Upper lobe of left lung (tissue), 6 donors: ENCODE results near the gene TOMM20L. TPM values are rescaled to one million over a fixed set of nuclear protein-coding genes. Genes with fewer than 3 reads are reported as not detected.

Source experiments
- ATAC-seq, 2 donors: fragments of 200-7000 bp; cut with Tn5 transposase; one replicate each; pipeline ENCODE4 v1.9.1; 2022; ENCODE audit warnings: mild to moderate bottlenecking in 2 of 2, moderate library complexity in 2 of 2; ENCODE audit not compliant: low FRiP score in 2 of 2
- DNase-seq, 2 donors: peaks; one replicate each; pipeline ENCODE4 v3.0.0-alpha.2; 2019 to 2020
- H3K27ac ChIP-seq, 4 donors: fragments of 200-600 bp; sonication (generic); one replicate each; pipeline ENCODE4 v1.5.1; 2016 to 2019
- H3K27me3 ChIP-seq, 4 donors: fragments of 200-600 bp; sonication (generic); one replicate each; pipeline ENCODE4 v1.5.1; 2017 to 2019
- H3K36me3 ChIP-seq, 4 donors: fragments of 200-600 bp; sonication (generic); one replicate each; pipeline ENCODE4 v1.5.1; 2016 to 2019
- H3K4me1 ChIP-seq, 4 donors: fragments of 200-600 bp; sonication (generic); one replicate each; pipeline ENCODE4 v1.5.1; 2018 to 2019
- H3K4me3 ChIP-seq, 4 donors: fragments of 200-600 bp; sonication (generic); one replicate each; pipeline ENCODE4 v1.5.1; 2017 to 2019; ENCODE audit warnings: mild to moderate bottlenecking in 2 of 4, moderate library complexity in 1 of 4
- H3K9me3 ChIP-seq, 4 donors: fragments of 200-600 bp; sonication (generic); one replicate each; pipeline ENCODE4 v1.5.1; 2018 to 2019
- CTCF ChIP-seq, 6 experiments: fragments of 450-650 bp in 4 of 6; fragments of 200-600 bp in 2 of 6; sonication (generic) in 2 of 6; IDR thresholded peaks; one replicate each; pipeline ENCODE4 v1.5.1; 2016 to 2019; ENCODE audit warnings: antibody characterized with exemption in 6 of 6
- EP300 ChIP-seq, 4 donors: sonication (generic); formaldehyde crosslinking; IDR thresholded peaks; one replicate each; pipeline ENCODE4 v1.5.1; 2017; ENCODE audit warnings: antibody characterized with exemption in 4 of 4, control low read depth in 2 of 4
- POLR2A ChIP-seq, 4 donors: fragments of 450-650 bp; IDR thresholded peaks; one replicate each; pipeline ENCODE4 v1.5.1; 2016 to 2017; ENCODE audit warnings: antibody characterized with exemption in 4 of 4, mild to moderate bottlenecking in 2 of 4
- POLR2AphosphoS5 ChIP-seq, 2 donors: sonication (generic); formaldehyde crosslinking; IDR thresholded peaks; one replicate each; pipeline ENCODE4 v1.5.1; 2017; ENCODE audit warnings: antibody characterized with exemption in 2 of 2
- WGBS, 2 donors: methylation state at CpG; one replicate each; pipeline ENCODE4 v1.1.5; 2017 to 2018; 5-methylcytosine and 5-hydroxymethylcytosine counted together
- total RNA-seq, 6 donors: library from RNA; depleted of rRNA in 4 of 6; stranded (reverse); fragments of >200 nt in 4 of 6; gene quantifications; one replicate each; pipeline versions ENCODE4 v1.1.0 to v1.2.1, GENCODE V29; 2016 to 2021
- donor health status: DM: no; HTN: no; CAD: no; lungs with moderate emphysema.
- donor health status: DM: no; HTN: yes; CAD: no; lungs with severe emphysema.

Gene TOMM20L
- total RNA-seq, 6 donors from 2014 or later, result 1.3 TPM; not detected in 5

- 88% methylated on average over 2 of the region's 2 CpGs for WGBS, 2 donors
- DNase-seq (no peak), ATAC-seq (no peak)
- H3K9me3 ChIP-seq, result no peaks in the 10 kb centered on the region
- no peak overlapping the region for H3K4me3 ChIP-seq
- no peak for TF ChIP-seq POLR2AphosphoS5 (IDR thresholded peaks at IDR 0.05)
- TF ChIP-seq EP300 (IDR thresholded peaks at IDR 0.05), result no peak
- no peak for TF ChIP-seq POLR2A (IDR thresholded peaks at IDR 0.05)
- TF ChIP-seq CTCF (IDR thresholded peaks at IDR 0.05), result no peak
- H3K27ac ChIP-seq, result no peak overlapping the region
- H3K4me1 ChIP-seq, result peaks cover 0 to 6% (median 4%) of the 10 kb centered on the region in 4 donors
- no peaks in the 10 kb centered on the region for H3K27me3 ChIP-seq
- no peaks in the 10 kb centered on the region for H3K36me3 ChIP-seq
Measured at GRCh38 chr14:58390830-58391229, 4.9 kb upstream of the TOMM20L start.

GRCh38 chr14:58395562-58395811 lies 243 bp upstream of the TOMM20L start:
- Histone ChIP-seq H3K27me3 (no peaks in the 10 kb centered on the region), H3K27ac (peak overlapping the region; percentile 78 to 83 (median 82)), H3K4me3 (peak overlapping the region in 3 of 4 donors; percentile 54 to 76 (median 64)), H3K9me3 (no peaks in the 10 kb centered on the region), H3K36me3 (no peaks in the 10 kb centered on the region), H3K4me1 (peaks cover 3 to 15% (median 7%) of the 10 kb centered on the region in 4 donors)
- DNase-seq (no peak), ATAC-seq (no peak)
- TF ChIP-seq POLR2AphosphoS5 (IDR thresholded peaks at IDR 0.05), result no peak
- no peak for TF ChIP-seq EP300 (IDR thresholded peaks at IDR 0.05)
- whole genome bisulfite sequencing, 2 donors, result 16 to 19% methylated on average over 8 to 10 of the region's 10 CpGs

- ATAC-seq, result no peak
- DNase-seq, result no peak
Measured at GRCh38 chr14:58397156-58397555, 1.4 kb downstream of the TOMM20L start.

GRCh38 chr14:58398495-58398894 lies 2.8 kb downstream of the TOMM20L start:
- Histone ChIP-seq H3K27me3 (no peaks in the 10 kb centered on the region), H3K27ac (no peak overlapping the region), H3K4me1 (peaks cover 3 to 15% (median 7%) of the 10 kb centered on the region in 4 donors), H3K9me3 (no peaks in the 10 kb centered on the region), H3K4me3 (no peak overlapping the region), H3K36me3 (no peaks in the 10 kb centered on the region)
- DNase-seq (no peak), ATAC-seq (no peak)
- TF ChIP-seq POLR2AphosphoS5 (IDR thresholded peaks at IDR 0.05), result no peak

More at GRCh38 chr14:58397156-58397555, 1.4 kb downstream of the TOMM20L start:
- Histone ChIP-seq H3K27me3 (no peaks in the 10 kb centered on the region), H3K27ac (no peak overlapping the region), H3K4me3 (no peak overlapping the region), H3K9me3 (no peaks in the 10 kb centered on the region), H3K4me1 (peaks cover 3 to 15% (median 7%) of the 10 kb centered on the region in 4 donors), H3K36me3 (no peaks in the 10 kb centered on the region)
- TF ChIP-seq POLR2AphosphoS5 (IDR thresholded peaks at IDR 0.05) (no peak), EP300 (IDR thresholded peaks at IDR 0.05) (no peak), CTCF (IDR thresholded peaks at IDR 0.05) (no peak), POLR2A (IDR thresholded peaks at IDR 0.05) (no peak)
- WGBS, 2 donors, result 95 to 97% methylated on average over 6 of the region's 6 CpGs

- Histone ChIP-seq H3K4me3 (no peak overlapping the region), H3K9me3 (no peaks in the 10 kb centered on the region), H3K4me1 (peaks cover 3 to 15% (median 7%) of the 10 kb centered on the region in 4 donors), H3K36me3 (no peaks in the 10 kb centered on the region), H3K27me3 (no peaks in the 10 kb centered on the region), H3K27ac (no peak overlapping the region)
- ATAC-seq (no peak), DNase-seq (no peak)
- WGBS, 2 donors, result 91 to 92% methylated on average over 3 of the region's 3 CpGs
- TF ChIP-seq EP300 (IDR thresholded peaks at IDR 0.05) (no peak), CTCF (IDR thresholded peaks at IDR 0.05) (no peak), POLR2AphosphoS5 (IDR thresholded peaks at IDR 0.05) (no peak), POLR2A (IDR thresholded peaks at IDR 0.05) (no peak)
Measured at GRCh38 chr14:58398895-58399294, 3.2 kb downstream of the TOMM20L start.

GRCh38 chr14:58401587-58401986 lies 5.9 kb downstream of the TOMM20L start:
- no peak overlapping the region for H3K4me3 ChIP-seq
- DNase-seq (no peak), ATAC-seq (no peak)
- H3K4me1 ChIP-seq, result peaks cover 0 to 3% (median 2%) of the 10 kb centered on the region in 4 donors
- 84 to 87% methylated on average over 3 of the region's 3 CpGs for WGBS, 2 donors
- no peaks in the 10 kb centered on the region for H3K27me3 ChIP-seq
- H3K36me3 ChIP-seq, result no peaks in the 10 kb centered on the region
- no peak for TF ChIP-seq POLR2AphosphoS5 (IDR thresholded peaks at IDR 0.05)
- TF ChIP-seq EP300 (IDR thresholded peaks at IDR 0.05), result no peak
- no peak for TF ChIP-seq CTCF (IDR thresholded peaks at IDR 0.05)
- TF ChIP-seq POLR2A (IDR thresholded peaks at IDR 0.05), result no peak
- no peak overlapping the region for H3K27ac ChIP-seq
- H3K9me3 ChIP-seq, result no peaks in the 10 kb centered on the region
